Central memory CD8-positive, alpha-beta T cell (primary cell): ENCODE data around the gene NUBPL.
"Not testable (repeated sequence)": the region's sequence is repeated elsewhere in the genome, so short reads cannot be mapped to it uniquely, and the experiment has no call there.

Experiments used
- ATAC-seq: fragments of 150-1000 bp; cut with Tn5 transposase; replicated peaks from 2 replicates; pipeline ENCODE4 v1.10.0; 2022; ENCODE audit warnings: mild to moderate bottlenecking, moderate FRiP score, moderate number of reproducible peaks; ENCODE audit not compliant: poor library complexity, severe bottlenecking; ENCODE audit errors: extremely low read depth
- DNase-seq, 2 donors: peaks; one replicate each; pipeline ENCODE4 v3.0.0; 2021; ENCODE audit warnings: low spot score in 2 of 2
- H3K27ac Mint-ChIP-seq: one replicate; pipeline ENCODE4 v1.8.0; 2022; ENCODE audit warnings: low read depth, mild to moderate bottlenecking, moderate library complexity, mixed read lengths
- H3K27me3 Mint-ChIP-seq: one replicate; pipeline ENCODE4 v1.8.0; 2022; ENCODE audit warnings: mixed read lengths
- H3K36me3 Mint-ChIP-seq: one replicate; pipeline ENCODE4 v1.8.0; 2022; ENCODE audit warnings: mild to moderate bottlenecking, moderate library complexity, mixed read lengths; ENCODE audit not compliant: insufficient read depth
- H3K4me1 Mint-ChIP-seq: one replicate; pipeline ENCODE4 v1.8.0; 2022; ENCODE audit warnings: mixed read lengths
- H3K4me3 Mint-ChIP-seq: one replicate; pipeline ENCODE4 v1.8.0; 2022; ENCODE audit warnings: mild to moderate bottlenecking, moderate library complexity, mixed read lengths
- H3K9me3 Mint-ChIP-seq: one replicate; pipeline ENCODE4 v1.8.0; 2022; ENCODE audit warnings: mixed read lengths

Gene NUBPL

GRCh38 chr14:31766315-31766892 lies 205.2 kb downstream of the NUBPL start:
- H3K4me1 Mint-ChIP-seq = no peaks in the 10 kb centered on the region
- H3K4me3 Mint-ChIP-seq = no peak overlapping the region
- H3K36me3 Mint-ChIP-seq = peaks cover 2% of the 10 kb centered on the region
- DNase-seq (no peak), ATAC-seq (no peak)
- no peak overlapping the region for H3K27ac Mint-ChIP-seq
- no peaks in the 10 kb centered on the region for H3K9me3 Mint-ChIP-seq
- H3K27me3 Mint-ChIP-seq = no peaks in the 10 kb centered on the region

- no peaks in the 10 kb centered on the region for H3K9me3 Mint-ChIP-seq
- H3K4me1 Mint-ChIP-seq = no peaks in the 10 kb centered on the region
- H3K27me3 Mint-ChIP-seq = no peaks in the 10 kb centered on the region
- H3K27ac Mint-ChIP-seq = no peak overlapping the region
- DNase-seq (no peak), ATAC-seq (no peak)
- H3K4me3 Mint-ChIP-seq = no peak overlapping the region
- H3K36me3 Mint-ChIP-seq = peaks cover 2% of the 10 kb centered on the region
Observed at GRCh38 chr14:31768355-31768754, 207.2 kb downstream of the NUBPL start.

- H3K27me3 Mint-ChIP-seq = no peaks in the 10 kb centered on the region
- H3K36me3 Mint-ChIP-seq = peaks cover 2% of the 10 kb centered on the region
- H3K9me3 Mint-ChIP-seq = no peaks in the 10 kb centered on the region
- H3K27ac Mint-ChIP-seq = no peak overlapping the region
- DNase-seq (no peak), ATAC-seq (no peak)
- H3K4me1 Mint-ChIP-seq = no peaks in the 10 kb centered on the region
- H3K4me3 Mint-ChIP-seq = no peak overlapping the region
Observed at GRCh38 chr14:31770271-31770670, 209.1 kb downstream of the NUBPL start.

DNA sequence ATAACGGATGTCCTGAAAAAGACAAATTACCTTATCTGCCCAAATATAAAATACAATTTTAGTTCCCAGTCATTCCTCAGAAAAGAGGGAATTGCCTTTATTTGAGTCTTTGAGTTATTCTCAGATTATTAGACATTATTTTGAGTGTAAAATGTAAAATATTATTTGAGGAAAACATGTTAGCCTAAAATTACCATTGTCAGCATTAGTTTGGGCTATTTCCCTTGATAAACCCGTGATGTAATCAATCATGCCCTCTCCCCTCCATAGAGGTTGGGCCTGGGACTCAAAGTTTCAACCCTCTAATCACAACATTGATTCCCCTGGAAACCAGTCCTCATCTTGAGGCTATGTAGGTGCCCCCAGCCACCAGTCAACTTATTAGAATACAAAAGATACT lies 213.4 kb downstream of the NUBPL start:
- H3K9me3 Mint-ChIP-seq = peaks cover 6% of the 10 kb centered on the region
- no peak overlapping the region for H3K27ac Mint-ChIP-seq
- no peaks in the 10 kb centered on the region for H3K36me3 Mint-ChIP-seq
- DNase-seq = no peak
- H3K27me3 Mint-ChIP-seq = no peaks in the 10 kb centered on the region
- no peak overlapping the region for H3K4me3 Mint-ChIP-seq
- no peaks in the 10 kb centered on the region for H3K4me1 Mint-ChIP-seq
- no peak for ATAC-seq

DNA sequence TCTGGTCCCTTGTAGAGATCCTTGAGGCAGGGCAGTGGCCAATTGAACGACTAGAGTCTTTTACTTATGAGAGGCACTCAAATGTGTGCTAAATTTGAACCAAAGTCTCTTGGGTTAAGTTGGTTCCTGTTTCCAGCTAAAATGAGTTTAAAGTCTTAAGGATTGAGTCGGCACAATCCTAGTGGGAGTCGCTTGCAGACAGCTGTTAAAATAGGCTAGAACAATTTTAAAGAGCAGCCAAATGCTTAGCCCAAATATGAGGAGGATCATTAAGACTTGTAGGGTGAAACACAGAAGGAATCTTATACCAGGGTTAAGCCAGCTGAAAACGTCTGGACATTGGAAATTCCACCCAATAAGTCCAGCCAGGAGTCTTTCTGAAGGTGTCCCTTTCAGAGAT lies 216.1 kb downstream of the NUBPL start:
- no peaks in the 10 kb centered on the region for H3K36me3 Mint-ChIP-seq
- no peaks in the 10 kb centered on the region for H3K27me3 Mint-ChIP-seq
- no peak for DNase-seq
- no peak overlapping the region for H3K27ac Mint-ChIP-seq
- no peaks in the 10 kb centered on the region for H3K4me1 Mint-ChIP-seq
- ATAC-seq = no peak
- peaks cover 6% of the 10 kb centered on the region for H3K9me3 Mint-ChIP-seq
- H3K4me3 Mint-ChIP-seq = no peak overlapping the region

GRCh38 chr14:31781578-31781977 lies 220.4 kb downstream of the NUBPL start:
- Mint-ChIP-seq H3K4me1 (no peaks in the 10 kb centered on the region), H3K4me3 (no peak overlapping the region)

GRCh38 chr14:31785574-31785973 lies 224.4 kb downstream of the NUBPL start:
- no peaks in the 10 kb centered on the region for H3K4me1 Mint-ChIP-seq
- no peak overlapping the region for H3K27ac Mint-ChIP-seq
- H3K27me3 Mint-ChIP-seq = no peaks in the 10 kb centered on the region
- no peaks in the 10 kb centered on the region for H3K9me3 Mint-ChIP-seq
- no peak overlapping the region for H3K4me3 Mint-ChIP-seq
- DNase-seq (no peak), ATAC-seq (no peak)
- no peaks in the 10 kb centered on the region for H3K36me3 Mint-ChIP-seq

More at GRCh38 chr14:31781578-31781977, 220.4 kb downstream of the NUBPL start:
- peaks cover 6% of the 10 kb centered on the region for H3K9me3 Mint-ChIP-seq
- DNase-seq = no peak
- no peak overlapping the region for H3K27ac Mint-ChIP-seq
- H3K36me3 Mint-ChIP-seq = no peaks in the 10 kb centered on the region
- H3K27me3 Mint-ChIP-seq = no peaks in the 10 kb centered on the region
- no peak for ATAC-seq

DNA sequence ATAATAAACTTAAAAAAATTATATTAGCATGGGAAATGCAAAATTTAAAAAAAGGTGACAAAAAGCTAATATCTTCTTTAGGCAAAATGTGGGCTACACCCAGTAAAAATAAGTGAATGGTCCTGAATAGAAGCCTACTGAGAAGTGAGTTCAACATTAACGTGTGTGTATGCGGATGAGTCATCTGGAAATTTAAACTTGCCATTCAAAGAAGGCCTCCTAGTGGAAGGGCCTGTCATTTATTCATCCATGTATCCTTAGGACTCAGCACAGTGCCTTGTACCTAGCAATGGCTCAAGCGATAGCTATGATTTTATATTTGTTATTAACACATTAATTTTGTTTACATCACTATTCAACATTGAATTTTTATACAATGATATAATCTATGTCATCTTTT lies 226.2 kb downstream of the NUBPL start:
- no peaks in the 10 kb centered on the region for H3K4me1 Mint-ChIP-seq
- H3K4me3 Mint-ChIP-seq = no peak overlapping the region
- no peaks in the 10 kb centered on the region for H3K27me3 Mint-ChIP-seq
- H3K9me3 Mint-ChIP-seq = no peaks in the 10 kb centered on the region
- H3K36me3 Mint-ChIP-seq = no peaks in the 10 kb centered on the region
- no peak overlapping the region for H3K27ac Mint-ChIP-seq
- ATAC-seq = no peak
- no peak for DNase-seq

DNA sequence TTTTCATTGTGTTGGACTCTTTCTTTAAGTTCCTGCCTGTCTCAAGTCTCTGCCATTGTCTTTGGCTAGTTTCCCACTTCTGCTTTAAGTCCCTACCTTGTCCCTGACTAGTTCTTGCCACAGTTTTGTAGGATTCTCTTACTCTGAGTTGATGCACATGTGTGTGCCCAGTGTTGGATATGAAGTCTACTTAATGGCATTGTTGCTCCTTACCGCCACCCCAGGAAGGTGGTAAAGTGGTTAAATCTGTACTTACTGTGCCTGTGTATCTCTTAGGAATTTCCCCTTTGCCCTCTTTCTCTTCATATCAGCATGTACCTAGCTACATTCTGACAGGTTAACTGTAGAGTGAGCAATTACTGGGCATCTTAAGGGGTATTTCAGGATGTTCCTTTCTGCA lies 227.1 kb downstream of the NUBPL start:
- ATAC-seq (no peak), DNase-seq (no peak)
- no peaks in the 10 kb centered on the region for H3K36me3 Mint-ChIP-seq
- H3K4me3 Mint-ChIP-seq = no peak overlapping the region
- no peaks in the 10 kb centered on the region for H3K9me3 Mint-ChIP-seq
- H3K4me1 Mint-ChIP-seq = no peaks in the 10 kb centered on the region
- no peak overlapping the region for H3K27ac Mint-ChIP-seq
- no peaks in the 10 kb centered on the region for H3K27me3 Mint-ChIP-seq

DNA sequence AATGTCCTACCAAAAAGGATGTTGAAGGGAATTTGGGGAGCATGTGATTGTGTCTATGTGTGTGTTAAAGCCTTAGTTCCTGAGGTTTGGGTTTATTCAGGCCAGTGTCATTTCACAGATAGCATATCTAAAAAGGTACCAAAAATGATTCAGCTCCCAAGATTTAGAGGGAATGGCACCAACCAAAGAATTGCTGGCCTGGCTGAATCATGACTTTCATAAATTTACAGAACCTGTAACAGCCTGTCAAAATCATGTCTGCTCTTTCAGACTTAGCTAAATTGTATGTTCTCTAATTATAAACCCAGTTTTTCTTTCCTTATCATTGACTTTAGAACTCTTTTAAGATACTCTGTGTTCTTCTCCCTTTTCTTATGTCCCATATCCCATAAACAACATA lies 231.5 kb downstream of the NUBPL start:
- no peak overlapping the region for H3K4me3 Mint-ChIP-seq
- ATAC-seq (no peak), DNase-seq (no peak)
- H3K9me3 Mint-ChIP-seq = no peaks in the 10 kb centered on the region
- no peaks in the 10 kb centered on the region for H3K36me3 Mint-ChIP-seq
- no peak overlapping the region for H3K27ac Mint-ChIP-seq
- H3K4me1 Mint-ChIP-seq = no peaks in the 10 kb centered on the region
- no peaks in the 10 kb centered on the region for H3K27me3 Mint-ChIP-seq

GRCh38 chr14:31797946-31798345 lies 236.7 kb downstream of the NUBPL start:
- not testable (repeated sequence) for DNase-seq, H3K27ac Mint-ChIP-seq, H3K4me3 Mint-ChIP-seq, H3K4me1 Mint-ChIP-seq, ATAC-seq, H3K27me3 Mint-ChIP-seq, H3K36me3 Mint-ChIP-seq, H3K9me3 Mint-ChIP-seq

GRCh38 chr14:31802838-31803237 lies 241.6 kb downstream of the NUBPL start:
- H3K27ac Mint-ChIP-seq = no peak overlapping the region
- H3K27me3 Mint-ChIP-seq = no peaks in the 10 kb centered on the region
- H3K36me3 Mint-ChIP-seq = no peaks in the 10 kb centered on the region
- H3K9me3 Mint-ChIP-seq = no peaks in the 10 kb centered on the region
- no peak for DNase-seq
- no peaks in the 10 kb centered on the region for H3K4me1 Mint-ChIP-seq
- H3K4me3 Mint-ChIP-seq = no peak overlapping the region
- no peak for ATAC-seq

DNA sequence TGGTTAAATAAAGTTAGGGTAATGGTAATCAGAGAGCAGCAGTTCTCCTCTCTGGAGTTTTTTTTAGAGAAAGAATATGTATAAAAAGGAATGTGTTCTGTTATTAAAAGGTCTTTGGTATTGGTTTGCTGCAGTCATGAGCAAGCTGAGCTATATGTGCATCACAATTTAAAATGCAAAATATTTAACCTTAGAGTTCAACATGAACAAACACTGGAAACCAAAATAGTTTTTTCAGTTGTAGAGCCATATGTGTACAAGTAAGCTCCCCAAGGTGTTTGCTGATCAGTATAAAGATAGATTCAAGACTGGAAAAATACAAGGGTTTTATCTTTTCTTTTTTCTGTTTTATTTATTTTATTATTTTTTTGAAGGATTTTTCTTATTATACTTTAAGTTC lies 245.0 kb downstream of the NUBPL start:
- Mint-ChIP-seq H3K4me3 (no peak overlapping the region), H3K4me1 (peaks cover 6% of the 10 kb centered on the region), H3K27ac (no peak overlapping the region), H3K27me3 (no peaks in the 10 kb centered on the region), H3K9me3 (peaks cover 16% of the 10 kb centered on the region), H3K36me3 (peaks cover 5% of the 10 kb centered on the region)
- ATAC-seq = no peak
- DNase-seq = no peak
